Measurements from ENCODE around the gene AGBL4. TPM values are rescaled to one million over a fixed set of nuclear protein-coding genes. Genes with fewer than 3 reads are reported as not detected.

AGBL4 gene
- total RNA-seq, 1 donor from 2014 or later = not detected

GRCh38 chr1:48673332-48674105 is 1350.2 kb downstream of the AGBL4 start:
- no peak for DNase-seq (ENCODE audit: extremely low read depth, low read depth, low spot score)

DNA sequence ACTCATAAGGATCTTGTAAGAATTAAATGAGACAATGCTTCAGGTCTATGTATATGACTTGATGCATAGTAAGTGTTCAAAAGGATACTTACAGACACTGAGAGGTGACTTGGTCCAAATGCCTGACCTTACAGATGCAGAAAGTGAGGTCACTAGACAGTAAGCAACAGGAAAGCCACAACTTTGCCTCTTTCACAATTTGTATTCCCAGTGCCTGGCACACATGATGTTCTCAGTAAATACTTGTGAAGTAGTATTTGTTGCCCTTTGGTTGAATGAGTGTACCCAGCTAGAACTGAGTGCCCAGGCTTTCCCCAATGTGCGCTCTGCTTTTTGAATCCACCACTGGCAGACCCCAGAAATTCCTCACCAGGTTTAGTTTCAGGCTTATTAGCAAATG is 1352.2 kb downstream of the AGBL4 start:
- no peak for DNase-seq (ENCODE audit: extremely low read depth, low read depth, low spot score)

DNA sequence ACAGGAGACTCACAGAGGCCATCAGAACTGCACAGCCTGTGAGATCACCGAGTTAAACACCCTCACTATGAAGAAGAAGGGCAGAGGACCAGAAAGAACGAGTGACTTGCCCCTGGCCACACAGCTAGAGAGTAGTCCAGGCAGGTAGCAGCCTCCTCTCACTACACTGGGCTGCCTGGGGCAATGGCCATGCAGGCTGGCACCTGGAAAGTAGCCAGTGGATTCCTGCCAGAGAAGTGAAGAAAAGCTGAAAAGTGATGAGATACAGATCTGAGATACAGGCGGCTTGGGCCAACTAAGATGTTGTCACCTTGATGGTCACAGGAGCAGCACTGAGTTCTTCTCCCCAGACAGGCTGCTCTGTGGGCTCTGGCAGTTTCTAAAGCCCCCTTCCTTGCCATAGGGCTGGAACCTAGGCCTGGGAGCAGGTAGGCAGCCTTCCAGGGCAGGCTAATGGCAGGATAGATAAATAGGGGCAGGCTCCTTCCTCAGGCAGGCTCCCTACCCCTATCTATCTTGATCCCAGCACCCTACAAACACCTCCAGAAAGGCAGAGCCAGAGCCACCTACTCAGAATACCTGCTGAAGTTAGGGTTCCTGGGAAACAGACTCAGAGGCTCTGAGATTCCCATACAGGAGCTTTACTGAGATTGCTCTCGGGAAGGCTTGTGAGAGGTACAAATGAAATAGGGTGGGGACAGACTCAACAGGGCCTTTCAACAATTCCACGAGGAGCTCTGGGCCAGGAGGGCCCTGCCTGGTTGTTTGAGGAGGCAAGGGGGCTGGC is 1353.3 kb downstream of the AGBL4 start:
- DNase-seq (ENCODE audit: extremely low read depth, low read depth, low spot score) = no peak

- DNase-seq (ENCODE audit: extremely low read depth, low read depth, low spot score) = no peak
Measured at GRCh38 chr1:48668339-48668738, 1355.4 kb downstream of the AGBL4 start.

DNA sequence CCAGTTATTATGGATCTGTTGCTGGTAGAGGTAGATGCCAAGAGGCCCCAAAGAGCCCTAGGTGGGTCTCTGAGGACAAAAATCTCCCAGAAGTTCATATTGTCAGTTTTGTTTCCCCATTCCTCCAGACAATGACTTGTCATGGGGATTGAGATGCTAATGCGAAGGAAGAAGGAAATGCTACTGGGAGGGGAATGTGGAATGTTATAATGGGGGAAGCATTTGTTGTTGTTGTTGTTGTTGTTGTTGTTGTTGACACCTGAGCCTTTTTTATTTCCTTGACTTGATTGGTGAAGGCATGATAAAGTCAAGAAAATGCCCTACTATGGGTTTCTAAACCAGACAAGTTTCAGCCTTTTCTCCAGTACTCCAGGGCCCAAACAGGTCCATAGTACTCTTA is 1356.0 kb downstream of the AGBL4 start:
- no peak for DNase-seq (ENCODE audit: extremely low read depth, low read depth, low spot score)

- DNase-seq (ENCODE audit: extremely low read depth, low read depth, low spot score) = no peak
Measured at GRCh38 chr1:48665708-48666407, 1357.9 kb downstream of the AGBL4 start.

GRCh38 chr1:48661726-48662463 is 1361.9 kb downstream of the AGBL4 start:
- no peak for DNase-seq (ENCODE audit: extremely low read depth, low read depth, low spot score)

DNA sequence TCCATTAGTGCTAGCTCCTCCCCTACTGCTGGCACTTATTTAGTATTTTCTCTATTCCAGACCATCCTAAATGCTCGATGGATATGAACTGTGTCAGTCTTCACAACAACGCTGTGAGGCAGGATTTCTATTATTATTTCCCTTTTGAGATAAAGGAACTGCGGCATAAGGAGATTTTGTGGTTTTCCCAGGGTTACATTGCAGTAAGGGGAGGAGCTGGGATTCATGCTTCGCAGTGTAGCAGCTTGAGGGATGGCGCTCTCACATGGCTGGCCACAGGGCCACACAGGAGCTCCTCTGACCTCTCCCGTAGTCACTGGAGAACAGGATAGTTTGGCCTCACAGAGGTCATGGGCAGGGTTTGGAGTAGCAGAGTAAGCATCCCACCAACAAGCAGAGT is 1364.0 kb downstream of the AGBL4 start:
- DNase-seq (ENCODE audit: extremely low read depth, low read depth, low spot score) = no peak

GRCh38 chr1:48657413-48657812 is 1366.3 kb downstream of the AGBL4 start:
- DNase-seq (ENCODE audit: extremely low read depth, low read depth, low spot score) = no peak

- no peak for DNase-seq (ENCODE audit: extremely low read depth, low read depth, low spot score)
Measured at GRCh38 chr1:48654606-48655210, 1369.0 kb downstream of the AGBL4 start.

- no peak for DNase-seq (ENCODE audit: extremely low read depth, low read depth, low spot score)
Measured at GRCh38 chr1:48652334-48652733, 1371.4 kb downstream of the AGBL4 start.

DNA sequence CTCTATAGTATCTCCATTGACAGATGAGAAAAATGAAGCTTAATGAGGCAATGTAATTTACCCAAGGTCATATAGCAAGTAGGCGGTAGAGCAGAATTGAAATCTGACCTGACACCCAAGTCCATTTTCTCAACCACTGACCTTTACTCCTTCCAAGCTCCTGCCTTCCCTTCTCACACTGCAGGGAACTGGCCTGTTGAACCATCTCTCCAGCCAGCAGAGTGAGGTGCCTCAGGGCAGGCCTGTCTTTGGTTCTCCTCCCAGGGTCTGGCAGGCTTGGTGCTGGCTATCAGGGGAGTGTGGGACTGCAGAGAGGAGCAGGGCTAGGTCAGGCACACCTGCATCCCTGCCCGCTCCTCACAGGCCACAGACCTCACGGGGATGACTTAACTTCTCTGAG is 1373.9 kb downstream of the AGBL4 start:
- no peak for DNase-seq (ENCODE audit: extremely low read depth, low read depth, low spot score)

GRCh38 chr1:48645883-48646282 is 1377.9 kb downstream of the AGBL4 start:
- DNase-seq (ENCODE audit: extremely low read depth, low read depth, low spot score) = no peak

DNA sequence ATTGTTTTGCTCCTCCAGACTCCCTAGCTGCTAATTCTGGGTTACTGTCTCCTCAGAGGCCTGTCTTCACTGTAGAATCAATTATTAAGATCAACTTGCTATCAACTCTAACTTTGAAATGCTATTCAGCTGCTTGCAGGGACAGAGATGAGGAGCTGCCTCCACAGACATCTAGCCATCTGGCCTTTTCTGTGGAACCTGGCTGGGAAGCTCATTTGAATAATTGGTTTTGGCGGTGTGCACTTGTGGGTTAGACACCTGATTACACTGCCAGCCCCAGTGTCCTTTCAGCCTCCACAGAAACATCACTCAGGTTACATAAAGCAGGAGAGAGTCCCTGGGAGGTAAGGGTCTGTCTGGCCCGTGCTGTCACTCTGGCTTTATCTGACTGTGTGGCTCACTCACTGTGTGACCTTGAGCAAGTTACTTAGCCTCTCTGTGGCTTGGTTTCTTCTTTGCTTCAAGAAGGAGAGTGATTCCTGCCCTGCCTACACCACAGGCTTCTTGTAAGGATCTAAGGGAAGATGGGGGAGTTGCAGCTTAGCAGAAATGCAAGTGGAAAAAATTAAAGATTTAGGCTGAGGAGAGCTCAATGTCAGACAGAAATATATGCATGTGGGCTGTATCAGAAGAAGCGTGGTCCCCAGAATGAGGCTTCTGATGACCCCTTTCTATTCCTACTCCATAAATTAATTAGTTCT is 1378.7 kb downstream of the AGBL4 start:
- no peak for DNase-seq (ENCODE audit: extremely low read depth, low read depth, low spot score)

DNA sequence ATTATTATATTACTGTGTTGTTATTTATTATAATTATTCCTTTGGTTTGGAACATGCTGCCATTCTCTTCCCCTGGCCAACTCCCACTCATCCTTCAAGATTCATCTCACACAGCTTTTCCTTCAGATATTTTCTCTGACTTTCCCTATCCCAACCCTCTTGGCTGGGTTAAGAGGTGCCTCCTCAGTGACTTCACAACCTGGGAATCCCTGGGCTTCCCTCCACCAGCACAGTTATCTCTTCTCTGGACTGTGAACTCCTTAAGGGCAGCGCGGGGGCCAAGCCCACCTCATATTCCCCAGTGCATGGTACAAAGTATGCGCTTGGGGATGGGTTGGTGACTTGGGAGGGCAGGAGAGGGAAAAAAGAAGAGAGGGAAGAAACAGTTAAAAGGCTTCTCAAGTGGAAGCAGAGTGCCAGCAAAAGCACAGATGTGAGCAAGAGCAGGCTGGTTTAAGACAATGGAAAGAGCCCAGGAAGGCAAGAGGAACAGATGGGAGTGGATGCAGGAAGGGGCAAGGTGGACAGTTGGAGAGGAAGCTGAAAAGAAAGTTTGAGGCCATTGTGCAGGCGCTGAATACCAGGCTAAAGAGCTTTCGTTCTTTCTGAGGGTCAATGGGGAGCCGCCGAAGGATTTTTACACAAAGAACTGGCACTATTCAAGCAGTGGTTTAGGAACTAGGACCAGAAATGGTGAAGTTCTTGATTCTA is 1379.4 kb downstream of the AGBL4 start:
- no peak for DNase-seq (ENCODE audit: extremely low read depth, low read depth, low spot score)

- no peak for DNase-seq (ENCODE audit: extremely low read depth, low read depth, low spot score)
Measured at GRCh38 chr1:48643193-48643592, 1380.6 kb downstream of the AGBL4 start.

DNA sequence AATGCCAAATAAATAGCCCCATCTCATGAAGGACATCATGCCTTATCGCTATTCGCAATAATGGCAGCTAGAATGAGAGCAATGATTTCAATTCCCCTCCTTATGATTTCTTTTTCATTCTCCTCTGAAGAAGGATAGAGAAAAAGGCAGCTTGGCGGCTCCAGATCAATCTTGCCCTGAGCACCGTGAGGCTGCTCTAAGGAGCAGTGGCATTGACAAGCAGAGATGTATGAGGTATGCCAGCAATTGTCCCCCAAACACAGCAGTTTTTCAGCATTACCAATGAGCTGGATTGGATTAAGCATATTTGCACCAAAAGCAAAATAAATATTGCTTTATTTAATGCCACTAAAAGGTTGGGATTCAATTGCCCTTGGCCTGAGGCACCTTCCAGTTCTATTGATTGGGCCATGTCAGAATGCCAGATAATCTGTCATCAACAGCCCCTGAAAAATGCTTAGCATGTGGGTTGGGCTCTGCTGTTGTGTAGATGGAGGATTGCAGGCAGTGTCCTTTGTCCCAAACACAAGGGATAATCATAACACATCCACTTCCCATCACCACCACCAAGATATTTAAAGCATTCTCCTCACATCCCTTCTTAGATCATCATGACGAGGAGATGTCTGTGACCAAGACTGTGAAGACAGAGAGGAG is 1382.8 kb downstream of the AGBL4 start:
- DNase-seq (ENCODE audit: extremely low read depth, low read depth, low spot score) = no peak

- no peak for DNase-seq (ENCODE audit: extremely low read depth, low read depth, low spot score)
Measured at GRCh38 chr1:48629867-48630266, 1393.9 kb downstream of the AGBL4 start.

- no peak for DNase-seq (ENCODE audit: extremely low read depth, low read depth, low spot score)
Measured at GRCh38 chr1:48627486-48627885, 1396.3 kb downstream of the AGBL4 start.
